Brain microvascular endothelial cell (primary cell): ENCODE results near the gene NPAS4.

Source experiments
- DNase-seq: peaks from one replicate; pipeline ENCODE4 v3.0.0-alpha.2; 2020
- H3K27ac ChIP-seq: fragments of 250-450 bp; sonication (Bioruptor Pico); 2 replicates; pipeline ENCODE4 v1.5.1; 2020; ENCODE audit warnings: mild to moderate bottlenecking, moderate library complexity
- H3K27me3 ChIP-seq: fragments of 250-450 bp; sonication (Bioruptor Pico); replicated peaks from 2 replicates; pipeline ENCODE4 v1.5.1; 2020; ENCODE audit warnings: mild to moderate bottlenecking
- H3K36me3 ChIP-seq: fragments of 250-450 bp; sonication (Bioruptor Pico); replicated peaks from 2 replicates; pipeline ENCODE4 v1.5.1; 2020; ENCODE audit warnings: mild to moderate bottlenecking
- H3K4me3 ChIP-seq: 2 replicates; pipeline ENCODE4 v1.5.1; 2011; ENCODE audit warnings: low read depth, mild to moderate bottlenecking, control low read depth, low read length, moderate library complexity
- in situ Hi-C: cut with HindIII; loops from 2 replicates; pipeline ENCODE4 v1.10.0; 2017; ENCODE audit warnings: low sequenced_read_pairs, low pct_ligation_motif_present
- TF ChIP-seq, protein P1 (sequence below): IDR thresholded peaks from 2 replicates; pipeline ENCODE4 v1.5.1; 2011; ENCODE audit warnings: low read depth, mild to moderate bottlenecking, moderate library complexity, low read length, control low read depth, inconsistent platforms; ENCODE audit errors: missing control alignments

The NPAS4 gene

DNA sequence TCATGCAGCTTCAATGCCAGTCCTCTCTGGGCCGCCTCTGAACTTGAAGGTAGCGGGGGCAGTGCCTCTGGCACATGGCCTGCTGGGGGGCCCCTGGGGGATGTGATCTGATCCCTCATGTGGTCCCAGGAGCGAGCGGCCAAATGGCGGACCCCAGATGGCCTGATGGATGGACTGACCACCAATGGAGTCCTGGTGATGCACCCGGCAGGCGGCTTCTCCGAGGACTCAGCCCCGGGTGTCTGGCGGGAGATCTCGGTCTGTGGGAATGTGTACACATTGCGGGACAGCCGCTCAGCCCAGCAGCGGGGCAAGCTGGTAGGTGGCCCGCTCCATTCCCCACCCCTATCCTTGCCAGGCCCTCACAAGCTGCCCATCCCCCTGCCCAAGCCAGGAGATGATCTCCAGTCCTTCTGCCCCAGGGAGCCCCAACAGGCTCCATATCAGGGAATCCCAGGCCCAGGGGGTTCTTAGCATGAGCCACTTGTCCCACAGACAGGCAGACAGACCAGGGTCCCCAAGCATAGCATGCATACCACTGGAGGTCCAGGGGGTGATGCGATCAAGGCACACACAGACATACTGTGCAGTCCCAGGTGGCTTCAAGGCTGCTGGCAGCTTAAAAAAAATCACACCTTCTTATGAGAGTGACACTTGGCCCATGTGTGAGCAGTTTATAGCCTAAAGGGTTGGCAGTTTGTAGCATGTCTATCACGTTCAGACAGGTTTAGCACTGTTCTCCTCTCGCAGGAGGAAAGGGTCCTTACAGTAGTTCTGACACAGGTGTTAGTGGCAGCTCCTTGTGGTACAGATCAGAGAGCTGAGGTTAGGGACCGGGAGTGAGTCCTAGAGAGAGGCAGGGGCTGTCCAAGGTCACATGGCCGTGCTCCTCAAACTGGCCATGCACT lies 53.0 kb downstream of the NPAS4 start:
- TF ChIP-seq, protein P1, sequence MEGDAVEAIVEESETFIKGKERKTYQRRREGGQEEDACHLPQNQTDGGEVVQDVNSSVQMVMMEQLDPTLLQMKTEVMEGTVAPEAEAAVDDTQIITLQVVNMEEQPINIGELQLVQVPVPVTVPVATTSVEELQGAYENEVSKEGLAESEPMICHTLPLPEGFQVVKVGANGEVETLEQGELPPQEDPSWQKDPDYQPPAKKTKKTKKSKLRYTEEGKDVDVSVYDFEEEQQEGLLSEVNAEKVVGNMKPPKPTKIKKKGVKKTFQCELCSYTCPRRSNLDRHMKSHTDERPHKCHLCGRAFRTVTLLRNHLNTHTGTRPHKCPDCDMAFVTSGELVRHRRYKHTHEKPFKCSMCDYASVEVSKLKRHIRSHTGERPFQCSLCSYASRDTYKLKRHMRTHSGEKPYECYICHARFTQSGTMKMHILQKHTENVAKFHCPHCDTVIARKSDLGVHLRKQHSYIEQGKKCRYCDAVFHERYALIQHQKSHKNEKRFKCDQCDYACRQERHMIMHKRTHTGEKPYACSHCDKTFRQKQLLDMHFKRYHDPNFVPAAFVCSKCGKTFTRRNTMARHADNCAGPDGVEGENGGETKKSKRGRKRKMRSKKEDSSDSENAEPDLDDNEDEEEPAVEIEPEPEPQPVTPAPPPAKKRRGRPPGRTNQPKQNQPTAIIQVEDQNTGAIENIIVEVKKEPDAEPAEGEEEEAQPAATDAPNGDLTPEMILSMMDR: no peak
- Histone ChIP-seq H3K27ac (no peak overlapping the region), H3K36me3 (peaks cover 7% of the 10 kb centered on the region), H3K4me3 (no peak overlapping the region), H3K27me3 (no peaks in the 10 kb centered on the region)
- no peak for DNase-seq
- in situ Hi-C loops: no loop called here

DNA sequence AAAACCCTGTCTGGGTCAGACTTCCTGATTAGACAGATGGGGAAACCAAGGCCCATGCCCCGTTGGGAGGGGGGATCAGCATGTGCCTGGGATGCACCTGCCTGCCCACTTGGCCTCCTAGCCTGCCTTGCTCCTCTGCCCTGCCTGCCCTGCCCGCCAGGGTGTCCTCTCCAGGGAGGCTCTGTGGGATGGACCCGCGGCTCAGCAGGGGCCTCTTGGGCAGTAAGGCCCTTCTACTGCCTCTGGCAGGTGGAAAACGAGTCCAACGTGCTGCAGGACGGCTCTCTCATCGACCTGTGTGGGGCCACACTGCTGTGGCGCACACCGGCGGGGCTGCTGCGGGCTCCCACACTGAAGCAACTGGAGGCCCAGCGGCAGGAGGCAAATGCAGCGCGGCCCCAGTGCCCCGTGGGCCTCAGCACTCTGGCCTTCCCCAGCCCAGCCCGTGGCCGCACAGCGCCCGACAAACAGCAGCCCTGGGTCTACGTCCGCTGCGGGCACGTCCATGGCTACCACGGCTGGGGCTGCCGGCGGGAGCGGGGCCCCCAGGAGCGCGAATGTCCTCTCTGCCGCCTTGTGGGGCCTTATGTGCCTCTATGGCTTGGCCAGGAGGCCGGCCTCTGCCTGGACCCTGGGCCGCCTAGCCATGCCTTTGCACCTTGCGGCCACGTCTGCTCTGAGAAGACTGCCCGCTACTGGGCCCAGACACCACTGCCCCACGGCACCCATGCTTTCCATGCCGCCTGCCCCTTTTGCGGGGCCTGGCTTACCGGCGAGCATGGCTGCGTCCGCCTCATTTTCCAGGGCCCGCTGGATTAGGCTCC lies 54.7 kb downstream of the NPAS4 start:
- in situ Hi-C loops: no loop called here
- no peak overlapping the region for H3K4me3 ChIP-seq
- no peak for DNase-seq
- no peaks in the 10 kb centered on the region for H3K27me3 ChIP-seq
- H3K36me3 ChIP-seq: peaks cover 7% of the 10 kb centered on the region
- TF ChIP-seq, protein P1: no peak
- no peak overlapping the region for H3K27ac ChIP-seq
